ENCODE results near the gene LSR. TPM values are rescaled to one million over a fixed set of nuclear protein-coding genes. Genes with fewer than 3 reads are reported as not detected.

LSR gene
- total and polyA plus RNA-seq, 2 donors from 2014 or later = 37.9 to 87.2 TPM

DNA sequence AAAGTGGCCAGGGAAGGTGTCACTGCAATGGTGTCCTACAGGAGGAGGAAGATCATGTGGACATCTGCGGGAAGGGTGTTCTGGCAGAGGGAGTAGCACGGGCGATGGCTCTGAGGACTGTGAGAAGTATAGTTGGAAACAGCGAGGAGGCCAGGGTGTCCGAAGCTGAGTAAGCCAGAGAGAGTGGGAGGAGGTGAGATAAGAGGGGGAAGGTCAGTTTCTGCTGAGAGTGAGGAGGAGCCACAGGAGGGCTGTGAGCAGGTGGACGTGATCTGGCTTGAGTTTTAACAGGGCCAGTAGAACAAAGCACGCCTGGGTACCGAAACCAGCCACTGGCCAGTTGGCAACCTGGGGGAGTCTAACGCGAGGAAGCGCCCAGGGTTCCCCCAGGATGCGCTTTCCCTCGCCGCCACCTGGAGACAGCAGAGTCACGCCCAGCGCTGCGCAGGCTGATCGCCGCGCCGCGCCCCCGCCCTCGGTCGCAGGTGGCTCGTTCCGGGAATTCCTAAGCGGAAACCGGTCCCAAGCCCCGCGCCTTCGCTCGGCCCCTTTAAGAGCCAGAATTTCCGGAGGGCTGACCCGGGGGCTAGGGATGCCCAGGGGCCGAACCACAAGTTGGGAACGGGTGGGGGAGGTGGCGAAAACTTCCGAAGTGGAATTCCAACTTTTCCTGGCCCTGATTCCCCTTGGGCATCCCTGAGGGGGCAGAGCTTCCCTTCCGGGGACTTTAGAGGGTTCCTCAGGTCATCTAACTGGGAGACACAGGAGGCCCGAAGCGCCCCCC is 1.1 kb upstream of the LSR start:
- intact Hi-C loops (cut with DNase I) = no loop called here
- Histone ChIP-seq H3K9ac (ENCODE audit: low read length in 3 of 3) (peak overlapping the region; percentile 47 to 81 (median 74)), H3K4me1 (ENCODE audit: control insufficient read depth in 2 of 3, insufficient read depth in 2 of 3, low read depth in 1 of 3, low read length in 3 of 3) (peaks cover 0 to 4% (median 0%) of the 10 kb centered on the region in 3 donors), H3K27ac (ENCODE audit: low read depth in 2 of 2, low read length in 2 of 2) (peak overlapping the region; percentile 96 to 99), H3K36me3 (ENCODE audit: control insufficient read depth in 2 of 3, insufficient read depth in 3 of 3, low read length in 3 of 3) (no peaks in the 10 kb centered on the region), H3K4me3 (ENCODE audit: low read length in 3 of 3) (peak overlapping the region; percentile 79 to 91 (median 84)), H3K9me3 (ENCODE audit: control insufficient read depth in 2 of 3, insufficient read depth in 1 of 3, low read length in 3 of 3) (no peaks in the 10 kb centered on the region), H3K27me3 (ENCODE audit: control insufficient read depth, insufficient read depth, low read length) (no peaks in the 10 kb centered on the region)
- DNase-seq (peak; percentile 95 to 98 (median 96)), FAIRE-seq (no peak)
- peak; percentile 50 for TF ChIP-seq CTCF (IDR thresholded peaks at IDR 0.05; ENCODE audit: borderline replicate concordance, extremely low read depth, insufficient read depth)

- Histone ChIP-seq H3K4me3 (ENCODE audit: low read length in 3 of 3) (peak overlapping the region; percentile 79 to 91 (median 84)), H3K27me3 (ENCODE audit: control insufficient read depth, insufficient read depth, low read length) (no peaks in the 10 kb centered on the region), H3K36me3 (ENCODE audit: control insufficient read depth in 2 of 3, insufficient read depth in 3 of 3, low read length in 3 of 3) (no peaks in the 10 kb centered on the region), H3K9ac (ENCODE audit: low read length in 3 of 3) (peak overlapping the region; percentile 30 to 81 (median 51)), H3K9me3 (ENCODE audit: control insufficient read depth in 2 of 3, insufficient read depth in 1 of 3, low read length in 3 of 3) (no peaks in the 10 kb centered on the region), H3K27ac (ENCODE audit: low read depth in 2 of 2, low read length in 2 of 2) (peak overlapping the region; percentile 96 to 99), H3K4me1 (ENCODE audit: control insufficient read depth in 2 of 3, insufficient read depth in 2 of 3, low read depth in 1 of 3, low read length in 3 of 3) (peaks cover 0 to 4% (median 0%) of the 10 kb centered on the region in 3 donors)
- no peak for FAIRE-seq
- intact Hi-C loops (cut with DNase I) = no loop called here
- no peak for TF ChIP-seq CTCF (IDR thresholded peaks at IDR 0.05; ENCODE audit: borderline replicate concordance, extremely low read depth, insufficient read depth)
- peak in 4 of 5 donors; percentile 18 to 72 (median 54) for DNase-seq
These were observed 495 bp downstream of the LSR start for GRCh38 chr19:35249146-35249847.

DNA sequence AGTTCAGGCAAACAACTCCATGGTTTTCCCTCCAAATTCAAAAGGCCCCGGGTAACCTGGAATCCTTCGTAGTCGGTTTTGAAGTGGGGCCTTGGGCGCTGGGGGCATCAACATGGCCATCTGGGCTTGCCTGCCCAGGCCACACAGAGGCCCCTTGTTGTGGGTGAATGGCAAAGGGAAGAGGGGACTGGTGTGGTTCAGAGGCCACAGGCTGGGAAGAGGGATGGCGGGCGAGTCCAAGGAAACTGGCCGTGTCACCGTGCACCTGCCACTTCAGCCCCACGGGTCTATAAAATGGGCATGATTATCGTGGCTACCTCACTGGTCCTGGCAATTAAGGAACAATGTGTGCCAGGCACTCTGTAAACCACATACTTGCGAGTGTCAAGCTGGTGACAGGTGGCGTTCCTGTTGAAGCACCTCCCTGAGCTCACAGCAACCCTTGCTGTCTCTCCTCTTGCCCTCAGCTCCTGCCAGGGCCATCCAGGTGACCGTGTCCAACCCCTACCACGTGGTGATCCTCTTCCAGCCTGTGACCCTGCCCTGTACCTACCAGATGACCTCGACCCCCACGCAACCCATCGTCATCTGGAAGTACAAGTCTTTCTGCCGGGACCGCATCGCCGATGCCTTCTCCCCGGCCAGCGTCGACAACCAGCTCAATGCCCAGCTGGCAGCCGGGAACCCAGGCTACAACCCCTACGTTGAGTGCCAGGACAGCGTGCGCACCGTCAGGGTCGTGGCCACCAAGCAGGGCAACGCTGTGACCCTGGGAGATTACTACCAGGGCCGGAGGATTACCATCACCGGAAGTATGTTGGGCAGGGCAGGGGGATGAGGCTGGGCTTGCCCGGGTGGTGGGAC is 1.3 kb downstream of the LSR start:
- Histone ChIP-seq H3K27ac (ENCODE audit: low read depth in 2 of 2, low read length in 2 of 2) (no peak overlapping the region), H3K36me3 (ENCODE audit: control insufficient read depth in 2 of 3, insufficient read depth in 3 of 3, low read length in 3 of 3) (peaks cover 0 to under 1% (median 0%) of the 10 kb centered on the region in 3 donors), H3K9me3 (ENCODE audit: control insufficient read depth in 2 of 3, insufficient read depth in 1 of 3, low read length in 3 of 3) (no peaks in the 10 kb centered on the region), H3K9ac (ENCODE audit: low read length in 3 of 3) (peak overlapping the region in 1 of 3 donors; percentile 81), H3K4me1 (ENCODE audit: control insufficient read depth in 2 of 3, insufficient read depth in 2 of 3, low read depth in 1 of 3, low read length in 3 of 3) (peaks cover 0 to 4% (median 0%) of the 10 kb centered on the region in 3 donors), H3K4me3 (ENCODE audit: low read length in 3 of 3) (peak overlapping the region; percentile 79 to 91 (median 84)), H3K27me3 (ENCODE audit: control insufficient read depth, insufficient read depth, low read length) (no peaks in the 10 kb centered on the region)
- no peak for TF ChIP-seq CTCF (IDR thresholded peaks at IDR 0.05; ENCODE audit: borderline replicate concordance, extremely low read depth, insufficient read depth)
- intact Hi-C loops (cut with DNase I) = no loop called here
- DNase-seq (peak in 2 of 5 donors; percentile 48 to 76), FAIRE-seq (no peak)
